ENCODE results near the gene SORT1. TPM values are rescaled to one million over a fixed set of nuclear protein-coding genes. Genes with fewer than 3 reads are reported as not detected.
"Not testable (repeated sequence)": the region's sequence is repeated elsewhere in the genome, so short reads cannot be mapped to it uniquely, and the experiment has no call there.

SORT1 gene
- 0.20 and 0.37 TPM in 2 replicates for total RNA-seq

GRCh38 chr1:109397581-109398342 is at the start of gene SORT1:
Gene SORT1 (minus strand): TSS chr1:109397918. CDS start chr1:109397892, 26 bp downstream.
- DNase-seq (peak; percentile 54), ATAC-seq (ENCODE audit: low read depth) (peak; percentile 93)
- no peak for TF ChIP-seq CTCF (IDR thresholded peaks at IDR 0.05)
- no peaks in the 10 kb centered on the region for H3K9me3 Mint-ChIP-seq
- peaks cover 19% of the 10 kb centered on the region for H3K4me1 Mint-ChIP-seq
- H3K4me3 Mint-ChIP-seq = peak within 1 kb of the TSS; percentile 83
- H3K27me3 Mint-ChIP-seq = peaks cover 45% of the 10 kb centered on the region
- intact Hi-C loops (cut with micrococcal nuclease) = loop anchor here (1.0 to 10.0 kb wide), 3 partner anchors 114 to 283 kb away; partner anchors contain the start of genes ELAPOR1 and PSRC1
- ChIA-PET CTCF (interaction anchor here (1.0 to 7.5 kb wide), 13 partner anchors 10 to 197 kb away, joined by 3 to 207 read pairs (median 11); partner anchors contain the start of genes CYB561D1, MYBPHL and PSRC1), POLR2A (interaction anchor here (0.6 to 2.3 kb wide), 4 partner anchors 28 to 232 kb away, joined by 3 to 8 read pairs (median 4); partner anchors contain the start of gene PSRC1)
- H3K36me3 Mint-ChIP-seq (ENCODE audit: low read depth) = peaks cover 20% of the 10 kb centered on the region
- H3K27ac Mint-ChIP-seq = no peak within 1 kb of the TSS

GRCh38 chr1:109445949-109446695 is 48.4 kb upstream of the SORT1 start:
- ATAC-seq (ENCODE audit: low read depth); H3K4me3 Mint-ChIP-seq; intact Hi-C loops (cut with micrococcal nuclease); DNase-seq; CTCF ChIA-PET; H3K27ac Mint-ChIP-seq; H3K36me3 Mint-ChIP-seq (ENCODE audit: low read depth); H3K9me3 Mint-ChIP-seq; H3K4me1 Mint-ChIP-seq: not testable (repeated sequence)
- H3K27me3 Mint-ChIP-seq = peaks cover 33% of the 10 kb centered on the region
- POLR2A ChIA-PET = interaction anchor here (0.7 kb wide), 1 partner anchor 21 kb away, joined by 3 read pairs; no protein-coding TSS in a partner anchor

GRCh38 chr1:109444346-109444745 is 46.6 kb upstream of the SORT1 start:
- TF ChIP-seq CTCF (IDR thresholded peaks at IDR 0.05) = no peak
- POLR2A ChIA-PET = no interaction called here
- DNase-seq (no peak), ATAC-seq (ENCODE audit: low read depth) (no peak)
- no peaks in the 10 kb centered on the region for H3K36me3 Mint-ChIP-seq (ENCODE audit: low read depth)
- peaks cover 20% of the 10 kb centered on the region for H3K27me3 Mint-ChIP-seq
- H3K4me1 Mint-ChIP-seq = no peaks in the 10 kb centered on the region
- H3K27ac Mint-ChIP-seq = no peak overlapping the region
- H3K4me3 Mint-ChIP-seq = no peak overlapping the region
- no peaks in the 10 kb centered on the region for H3K9me3 Mint-ChIP-seq
- intact Hi-C loops (cut with micrococcal nuclease) = no loop called here
- CTCF ChIA-PET = no interaction called here

- ChIA-PET POLR2A (no interaction called here), CTCF (no interaction called here)
- Mint-ChIP-seq H3K36me3 (ENCODE audit: low read depth) (no peaks in the 10 kb centered on the region), H3K4me3 (no peak overlapping the region), H3K4me1 (no peaks in the 10 kb centered on the region), H3K27ac (no peak overlapping the region), H3K27me3 (peaks cover 16% of the 10 kb centered on the region), H3K9me3 (no peaks in the 10 kb centered on the region)
- ATAC-seq (ENCODE audit: low read depth) = no peak
- DNase-seq = no peak
- intact Hi-C loops (cut with micrococcal nuclease) = no loop called here
- no peak for TF ChIP-seq CTCF (IDR thresholded peaks at IDR 0.05)
These were observed 45.8 kb upstream of the SORT1 start for GRCh38 chr1:109443476-109443875.

- Mint-ChIP-seq H3K4me1 (no peaks in the 10 kb centered on the region), H3K27ac (no peak overlapping the region), H3K36me3 (ENCODE audit: low read depth) (no peaks in the 10 kb centered on the region), H3K27me3 (peaks cover 10% of the 10 kb centered on the region), H3K9me3 (no peaks in the 10 kb centered on the region), H3K4me3 (no peak overlapping the region)
- DNase-seq (no peak), ATAC-seq (ENCODE audit: low read depth) (no peak)
- intact Hi-C loops (cut with micrococcal nuclease) = no loop called here
- TF ChIP-seq CTCF (IDR thresholded peaks at IDR 0.05) = no peak
- CTCF ChIA-PET = no interaction called here
- POLR2A ChIA-PET = no interaction called here
These were observed 43.4 kb upstream of the SORT1 start for GRCh38 chr1:109441069-109441468.
